ENCODE results near the gene SRRT. TPM values are rescaled to one million over a fixed set of nuclear protein-coding genes. Genes with fewer than 3 reads are reported as not detected.

Gene SRRT
- total and polyA plus RNA-seq, 7 experiments from 2014 or later, result 43.6 to 271 (median 255) TPM

GRCh38 chr7:100882785-100883526, 8.1 kb downstream of the SRRT start:
- ChIA-PET POLR2A (interaction anchor here (7.3 kb wide), 1 partner anchor 6 kb away, joined by 161 read pairs; the partner anchor contains the start of gene SRRT), CTCF (no interaction called here)
- intact Hi-C loops (cut with micrococcal nuclease), result no loop called here
- H3K9me3 Mint-ChIP-seq, result peaks cover 0 to 2% (median 0%) of the 10 kb centered on the region in 11 donors
- no peak overlapping the region for H3K4me3 Mint-ChIP-seq
- Histone ChIP-seq H3K4me3 (ENCODE audit: low read length) (no peak overlapping the region), H3K27ac (ENCODE audit: low read depth, low read length) (no peak overlapping the region), H3K4me1 (ENCODE audit: control insufficient read depth in 2 of 2, insufficient read depth in 2 of 2, low read length in 2 of 2) (peaks cover 13 to 38% of the 10 kb centered on the region in 2 donors), H3K36me3 (ENCODE audit: control insufficient read depth in 2 of 3, insufficient read depth in 3 of 3, low read length in 3 of 3) (peaks cover 29 to 75% (median 33%) of the 10 kb centered on the region in 3 experiments), H3K27me3 (ENCODE audit: control insufficient read depth in 2 of 2, insufficient read depth in 2 of 2, low read length in 2 of 2) (no peaks in the 10 kb centered on the region), H3K9me3 (ENCODE audit: control insufficient read depth in 2 of 3, low read length in 3 of 3) (no peaks in the 10 kb centered on the region)
- DNase-seq (no peak), ATAC-seq (no peak)
- peak overlapping the region in 3 of 9 donors; percentile 43 to 89 (median 71) for H3K27ac Mint-ChIP-seq
- peaks cover 35 to 62% (median 50%) of the 10 kb centered on the region in 7 donors for H3K4me1 Mint-ChIP-seq
- H3K36me3 Mint-ChIP-seq, result peaks cover 22 to 84% (median 46%) of the 10 kb centered on the region in 5 donors
- no peaks in the 10 kb centered on the region for H3K27me3 Mint-ChIP-seq

DNA sequence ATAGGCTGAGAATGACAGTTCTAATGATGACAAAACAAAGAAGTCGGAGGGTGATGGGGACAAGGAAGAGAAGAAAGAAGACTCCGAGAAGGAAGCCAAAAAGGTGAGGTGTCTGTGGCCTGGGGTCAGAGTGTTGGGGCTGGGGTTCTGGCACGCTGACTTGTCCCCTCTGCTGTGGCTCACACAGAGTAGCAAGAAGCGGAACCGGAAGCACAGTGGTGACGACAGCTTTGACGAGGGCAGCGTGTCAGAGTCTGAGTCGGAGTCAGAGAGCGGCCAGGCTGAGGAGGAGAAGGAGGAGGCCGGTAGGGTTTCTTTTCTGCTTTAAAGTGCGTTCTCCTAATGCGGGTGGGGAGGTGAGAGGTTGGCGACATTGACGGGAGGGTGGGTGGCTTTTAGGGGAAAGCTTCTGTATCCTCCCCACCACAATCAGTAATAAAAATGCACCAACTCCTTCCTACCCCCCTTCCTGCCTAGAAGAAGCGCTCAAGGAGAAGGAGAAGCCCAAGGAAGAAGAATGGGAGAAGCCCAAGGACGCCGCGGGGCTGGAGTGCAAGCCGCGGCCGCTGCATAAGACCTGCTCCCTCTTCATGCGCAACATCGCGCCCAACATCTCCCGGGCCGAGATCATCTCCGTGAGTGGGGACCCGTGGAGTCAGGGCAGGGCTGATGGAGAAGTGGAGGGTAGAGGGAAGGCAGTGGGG, 10.0 kb downstream of the SRRT start:
- Histone ChIP-seq H3K27ac (ENCODE audit: low read depth, low read length) (no peak overlapping the region), H3K4me1 (ENCODE audit: control insufficient read depth in 2 of 2, insufficient read depth in 2 of 2, low read length in 2 of 2) (peaks cover 24 to 44% of the 10 kb centered on the region in 2 donors), H3K36me3 (ENCODE audit: control insufficient read depth in 2 of 3, insufficient read depth in 3 of 3, low read length in 3 of 3) (peaks cover 29 to 69% (median 30%) of the 10 kb centered on the region in 3 experiments), H3K27me3 (ENCODE audit: control insufficient read depth in 2 of 2, insufficient read depth in 2 of 2, low read length in 2 of 2) (no peaks in the 10 kb centered on the region), H3K4me3 (ENCODE audit: low read length) (no peak overlapping the region), H3K9me3 (ENCODE audit: control insufficient read depth in 2 of 3, low read length in 3 of 3) (no peaks in the 10 kb centered on the region)
- ChIA-PET CTCF (no interaction called here), POLR2A (interaction anchor here (0.6 to 7.3 kb wide), 2 partner anchors 8 to 201 kb away, joined by 3 to 161 read pairs; partner anchors contain the start of genes SRRT and TRIM56)
- H3K9me3 Mint-ChIP-seq, result peaks cover 0 to 2% (median 0%) of the 10 kb centered on the region in 11 donors
- peak overlapping the region in 7 of 9 donors; percentile 6 to 82 (median 54) for H3K27ac Mint-ChIP-seq
- no peaks in the 10 kb centered on the region for H3K27me3 Mint-ChIP-seq
- ATAC-seq, result peak; percentile 11
- no peak overlapping the region for H3K4me3 Mint-ChIP-seq
- H3K36me3 Mint-ChIP-seq, result peaks cover 22 to 71% (median 44%) of the 10 kb centered on the region in 5 donors
- intact Hi-C loops (cut with micrococcal nuclease), result loop anchor here (5.0 kb wide), 3 partner anchors 132 to 282 kb away; partner anchors contain the start of genes MOSPD3 (in 1 of the 2) and VGF (in 1 of the 2)
- no peak for DNase-seq
- peaks cover 27 to 51% (median 39%) of the 10 kb centered on the region in 7 donors for H3K4me1 Mint-ChIP-seq

GRCh38 chr7:100885440-100886141, 10.7 kb downstream of the SRRT start:
- ChIA-PET CTCF (interaction anchor here (0.9 kb wide), 1 partner anchor 181 kb away, joined by 3 read pairs; no protein-coding TSS in a partner anchor), POLR2A (interaction anchor here (0.6 to 7.3 kb wide), 2 partner anchors 9 to 200 kb away, joined by 3 to 161 read pairs; partner anchors contain the start of genes SRRT and TRIM56)
- Mint-ChIP-seq H3K36me3 (peaks cover 22 to 67% (median 41%) of the 10 kb centered on the region in 5 donors), H3K27me3 (peaks cover 0 to 5% (median 0%) of the 10 kb centered on the region in 5 donors), H3K9me3 (peaks cover 0 to 2% (median 0%) of the 10 kb centered on the region in 11 donors), H3K4me3 (peak overlapping the region in 2 of 10 donors; percentile 12 to 56), H3K27ac (peak overlapping the region in 8 of 9 donors; percentile 53 to 95 (median 66)), H3K4me1 (peaks cover 27 to 50% (median 39%) of the 10 kb centered on the region in 7 donors)
- Histone ChIP-seq H3K4me3 (ENCODE audit: low read length) (no peak overlapping the region), H3K9me3 (ENCODE audit: control insufficient read depth in 2 of 3, low read length in 3 of 3) (no peaks in the 10 kb centered on the region), H3K36me3 (ENCODE audit: control insufficient read depth in 2 of 3, insufficient read depth in 3 of 3, low read length in 3 of 3) (peaks cover 29 to 65% (median 30%) of the 10 kb centered on the region in 3 experiments), H3K27me3 (ENCODE audit: control insufficient read depth in 2 of 2, insufficient read depth in 2 of 2, low read length in 2 of 2) (no peaks in the 10 kb centered on the region), H3K4me1 (ENCODE audit: control insufficient read depth in 2 of 2, insufficient read depth in 2 of 2, low read length in 2 of 2) (peaks cover 29 to 45% of the 10 kb centered on the region in 2 donors), H3K27ac (ENCODE audit: low read depth, low read length) (no peak overlapping the region)
- ATAC-seq (no peak), DNase-seq (no peak)
- intact Hi-C loops (cut with micrococcal nuclease), result loop anchor here (5.0 kb wide), 3 partner anchors 132 to 282 kb away; partner anchors contain the start of genes MOSPD3 (in 1 of the 2) and VGF (in 1 of the 2)

GRCh38 chr7:100886142-100886935, 11.4 kb downstream of the SRRT start:
- H3K4me3 ChIP-seq (ENCODE audit: low read length), result no peak overlapping the region
- H3K27ac Mint-ChIP-seq, result peak overlapping the region; percentile 90 to 98 (median 94)
- ChIA-PET POLR2A (interaction anchor here (1.0 to 7.3 kb wide), 3 partner anchors 10 to 967 kb away, joined by 3 to 161 read pairs (median 4); partner anchors contain the start of genes SRRT and TRIM4), CTCF (interaction anchor here (0.9 to 1.7 kb wide), 2 partner anchors 11 to 182 kb away, joined by 3 to 6 read pairs; partner anchors contain the start of gene SRRT)
- H3K4me3 Mint-ChIP-seq, result peak overlapping the region in 9 of 10 donors; percentile 30 to 89 (median 72)
- H3K27me3 ChIP-seq (ENCODE audit: control insufficient read depth in 2 of 2, insufficient read depth in 2 of 2, low read length in 2 of 2), result no peaks in the 10 kb centered on the region
- H3K27ac ChIP-seq (ENCODE audit: low read depth, low read length), result peak overlapping the region; percentile 88
- H3K27me3 Mint-ChIP-seq, result peaks cover under 1 to 11% (median 2%) of the 10 kb centered on the region in 5 donors
- intact Hi-C loops (cut with micrococcal nuclease), result loop anchor here (5.0 kb wide), 3 partner anchors 131 to 281 kb away; partner anchors contain the start of genes MOSPD3 (in 1 of the 2) and VGF (in 1 of the 2)
- H3K36me3 Mint-ChIP-seq, result peaks cover 22 to 62% (median 41%) of the 10 kb centered on the region in 5 donors
- peaks cover 0 to 2% (median 0%) of the 10 kb centered on the region in 11 donors for H3K9me3 Mint-ChIP-seq
- no peaks in the 10 kb centered on the region for H3K9me3 ChIP-seq (ENCODE audit: control insufficient read depth in 2 of 3, low read length in 3 of 3)
- no peak for DNase-seq
- no peak for ATAC-seq
- peaks cover 31 to 48% of the 10 kb centered on the region in 2 donors for H3K4me1 ChIP-seq (ENCODE audit: control insufficient read depth in 2 of 2, insufficient read depth in 2 of 2, low read length in 2 of 2)
- peaks cover 28 to 50% (median 43%) of the 10 kb centered on the region in 7 donors for H3K4me1 Mint-ChIP-seq
- H3K36me3 ChIP-seq (ENCODE audit: control insufficient read depth in 2 of 3, insufficient read depth in 3 of 3, low read length in 3 of 3), result peaks cover 28 to 61% (median 29%) of the 10 kb centered on the region in 3 experiments

DNA sequence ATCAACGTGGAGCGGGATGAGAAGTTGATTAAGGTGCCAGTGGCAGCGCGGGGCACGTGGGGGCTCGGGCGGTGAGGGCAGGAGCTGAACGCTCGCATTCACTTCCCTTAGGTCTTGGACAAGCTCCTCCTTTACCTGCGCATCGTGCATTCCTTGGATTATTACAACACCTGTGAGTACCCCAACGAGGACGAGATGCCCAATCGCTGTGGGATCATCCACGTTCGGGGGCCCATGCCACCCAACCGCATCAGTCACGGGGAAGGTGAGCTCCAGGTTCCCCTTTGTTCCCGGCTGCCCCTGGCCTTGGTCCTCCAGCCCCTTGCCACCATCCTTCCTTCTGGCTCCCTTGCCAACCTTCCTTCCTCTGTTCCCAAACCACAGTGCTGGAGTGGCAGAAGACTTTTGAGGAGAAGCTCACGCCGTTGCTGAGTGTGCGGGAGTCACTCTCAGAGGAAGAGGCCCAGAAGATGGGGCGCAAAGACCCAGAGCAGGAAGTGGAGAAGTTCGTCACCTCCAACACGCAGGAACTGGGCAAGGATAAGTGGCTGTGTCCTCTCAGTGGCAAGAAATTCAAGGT, 12.1 kb downstream of the SRRT start:
- peaks cover 0 to 3% (median 0%) of the 10 kb centered on the region in 11 donors for H3K9me3 Mint-ChIP-seq
- peaks cover 32 to 52% (median 46%) of the 10 kb centered on the region in 7 donors for H3K4me1 Mint-ChIP-seq
- peak in 1 of 9 donors; percentile 26 for DNase-seq
- peaks cover 22 to 58% (median 41%) of the 10 kb centered on the region in 5 donors for H3K36me3 Mint-ChIP-seq
- Histone ChIP-seq H3K27ac (ENCODE audit: low read depth, low read length) (peak overlapping the region; percentile 88), H3K9me3 (ENCODE audit: control insufficient read depth in 2 of 3, low read length in 3 of 3) (no peaks in the 10 kb centered on the region), H3K4me3 (ENCODE audit: low read length) (peak overlapping the region; percentile 38), H3K36me3 (ENCODE audit: control insufficient read depth in 2 of 3, insufficient read depth in 3 of 3, low read length in 3 of 3) (peaks cover 21 to 54% (median 22%) of the 10 kb centered on the region in 3 experiments), H3K27me3 (ENCODE audit: control insufficient read depth in 2 of 2, insufficient read depth in 2 of 2, low read length in 2 of 2) (no peaks in the 10 kb centered on the region), H3K4me1 (ENCODE audit: control insufficient read depth in 2 of 2, insufficient read depth in 2 of 2, low read length in 2 of 2) (peaks cover 31 to 48% of the 10 kb centered on the region in 2 donors)
- peaks cover 7 to 18% (median 8%) of the 10 kb centered on the region in 5 donors for H3K27me3 Mint-ChIP-seq
- no peak for ATAC-seq
- CTCF ChIA-PET, result interaction anchor here (0.5 to 1.7 kb wide), 2 partner anchors 12 to 397 kb away, joined by 3 to 6 read pairs; partner anchors contain the start of gene SRRT
- peak overlapping the region; percentile 90 to 98 (median 95) for H3K27ac Mint-ChIP-seq
- intact Hi-C loops (cut with micrococcal nuclease), result loop anchor here (5.0 kb wide), 3 partner anchors 130 to 280 kb away; partner anchors contain the start of genes MOSPD3 (in 1 of the 2) and VGF (in 1 of the 2)
- H3K4me3 Mint-ChIP-seq, result peak overlapping the region; percentile 83 to 90 (median 88)
- POLR2A ChIA-PET, result interaction anchor here (1.0 to 7.3 kb wide), 6 partner anchors 10 to 968 kb away, joined by 3 to 161 read pairs (median 4); partner anchors contain the start of genes SLC12A9, SRRT, TRIM4 and ZCWPW1

Data from naive thymus-derived CD4-positive, alpha-beta T cell (primary cell).